HG03439 (cell line): ENCODE measurements around the gene KRTAP10-9.
"Not testable (repeated sequence)": the region's sequence is repeated elsewhere in the genome, so short reads cannot be mapped to it uniquely, and the experiment has no call there.

Experiments
- ATAC-seq: cut with Tn5 transposase; IDR thresholded peaks from one replicate; pipeline ENCODE4 v1.9.1; 2021; ENCODE audit warnings: mild to moderate bottlenecking, moderate library complexity; ENCODE audit not compliant: unreplicated experiment

KRTAP10-9 gene

DNA sequence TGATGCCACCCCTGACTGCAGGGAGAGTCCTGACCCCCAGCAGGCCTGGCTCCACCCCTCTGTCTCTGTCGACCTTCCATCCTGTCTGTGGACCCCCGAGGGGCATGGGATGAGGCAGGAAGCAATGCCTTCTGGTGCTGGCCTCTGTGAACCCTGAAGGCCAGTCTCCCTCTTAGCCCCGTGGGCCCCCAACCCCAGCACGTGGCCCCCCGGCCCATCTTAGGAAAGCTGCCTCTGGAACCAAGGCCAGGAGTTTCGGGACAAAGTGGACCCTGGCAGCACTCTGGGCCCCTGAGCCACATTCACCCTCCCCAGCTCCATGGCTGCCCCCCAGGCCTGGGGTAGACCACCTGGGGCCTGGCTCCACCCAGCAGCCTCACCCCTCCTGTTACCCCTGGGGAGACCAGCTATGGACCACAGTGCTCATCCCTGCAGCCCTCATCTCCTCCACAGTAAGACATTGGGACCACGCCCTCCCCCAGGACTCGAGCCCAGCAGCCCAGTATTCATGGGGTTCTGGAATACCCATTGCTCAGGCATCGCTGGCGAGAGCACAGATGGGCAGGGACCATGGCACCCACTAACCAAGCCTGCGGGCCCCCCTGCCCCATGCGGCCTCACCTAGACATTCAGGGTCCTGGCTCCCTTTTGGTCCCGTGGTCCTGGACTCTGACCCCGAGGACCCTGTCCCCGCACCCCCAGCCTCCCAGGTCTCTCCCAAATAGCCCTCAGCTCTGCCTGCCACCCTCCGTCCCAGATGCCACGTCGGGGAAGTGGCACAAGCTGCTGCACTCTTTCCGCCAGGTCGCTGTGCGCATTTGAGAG lies 11.8 kb downstream of the KRTAP10-9 start:
- ATAC-seq, result not testable (repeated sequence)

GRCh38 chr21:44639331-44639655 lies 12.4 kb downstream of the KRTAP10-9 start:
- ATAC-seq, result no peak

GRCh38 chr21:44640761-44641160 lies 13.9 kb downstream of the KRTAP10-9 start:
- no peak for ATAC-seq

GRCh38 chr21:44643741-44644310 lies 16.9 kb downstream of the KRTAP10-9 start:
- no peak for ATAC-seq

- ATAC-seq, result no peak
Measured at GRCh38 chr21:44644878-44645277, 18.0 kb downstream of the KRTAP10-9 start.

- not testable (repeated sequence) for ATAC-seq
Measured at GRCh38 chr21:44646366-44647221, 19.7 kb downstream of the KRTAP10-9 start, which contains the start of gene KRTAP10-11. KRTAP10-11 (plus strand) TSS chr21:44646414; CDS start chr21:44646459, 45 bp downstream.

GRCh38 chr21:44647222-44647552 lies 20.3 kb downstream of the KRTAP10-9 start:
- no peak for ATAC-seq

DNA sequence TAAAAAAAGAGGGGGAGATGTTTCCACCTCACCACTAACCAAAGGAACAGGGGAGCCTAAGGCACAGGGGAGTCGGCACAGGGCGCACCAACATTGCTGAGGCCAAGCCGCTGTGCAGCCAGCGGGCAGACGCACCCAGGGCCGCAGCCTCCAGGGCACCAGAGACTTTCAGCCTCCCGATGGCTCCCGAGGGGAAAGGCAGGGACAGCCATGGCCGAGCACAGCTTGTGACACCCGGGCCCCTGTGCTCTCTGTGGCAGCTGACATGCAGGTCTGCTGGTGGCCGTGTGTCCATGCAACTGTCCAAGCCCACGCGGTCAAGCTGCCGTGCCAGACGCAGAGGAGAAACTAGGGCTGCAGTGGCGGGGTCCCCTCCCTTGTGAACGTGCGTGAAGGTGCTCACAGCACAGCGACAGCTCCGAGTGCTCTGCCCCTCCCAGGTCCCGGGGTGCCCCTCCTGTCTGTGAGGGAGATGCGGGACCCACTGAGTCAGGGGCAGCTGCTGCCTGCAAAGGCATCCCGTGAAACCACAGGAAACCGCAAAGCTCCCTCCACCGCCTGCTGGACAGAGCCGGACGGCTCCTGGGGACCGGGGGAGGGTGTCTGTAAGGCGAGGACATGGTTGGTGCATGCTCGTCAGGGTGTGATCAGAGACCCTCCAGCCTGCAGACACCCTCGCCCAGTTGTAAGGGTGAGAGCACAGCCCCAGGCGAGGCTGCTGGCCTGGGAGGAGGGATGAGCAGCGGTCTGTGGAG lies 21.8 kb downstream of the KRTAP10-9 start:
- no peak for ATAC-seq

DNA sequence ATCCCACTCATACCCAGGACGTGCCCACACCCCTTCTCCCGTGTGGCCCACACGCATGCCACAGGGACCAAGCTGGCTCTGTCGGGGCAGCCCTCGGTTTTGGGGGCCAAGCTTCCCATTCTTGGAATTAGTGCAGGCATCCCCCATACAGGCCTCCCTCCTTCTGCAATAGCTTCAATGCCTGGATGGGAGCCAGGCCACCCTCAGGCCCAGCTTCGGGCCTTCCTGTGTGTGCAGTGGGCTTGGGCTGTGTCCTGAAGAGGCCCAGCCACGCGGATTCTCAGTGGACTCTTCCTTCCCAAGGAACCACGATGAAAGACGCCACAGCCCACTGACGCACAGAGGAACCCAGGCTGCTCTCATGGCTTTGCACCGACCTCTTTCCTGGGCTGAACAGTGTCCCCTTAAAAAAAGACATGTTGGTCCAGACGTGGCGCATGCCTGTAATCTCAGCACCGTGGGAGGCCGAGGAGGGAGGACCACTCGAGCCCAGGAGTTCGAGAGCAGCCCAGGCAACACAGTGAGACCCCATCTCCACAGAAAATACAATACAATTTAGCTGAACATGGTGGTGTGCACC lies 22.7 kb downstream of the KRTAP10-9 start:
- ATAC-seq, result no peak

- no peak for ATAC-seq
Measured at GRCh38 chr21:44650265-44650972, 23.5 kb downstream of the KRTAP10-9 start.

DNA sequence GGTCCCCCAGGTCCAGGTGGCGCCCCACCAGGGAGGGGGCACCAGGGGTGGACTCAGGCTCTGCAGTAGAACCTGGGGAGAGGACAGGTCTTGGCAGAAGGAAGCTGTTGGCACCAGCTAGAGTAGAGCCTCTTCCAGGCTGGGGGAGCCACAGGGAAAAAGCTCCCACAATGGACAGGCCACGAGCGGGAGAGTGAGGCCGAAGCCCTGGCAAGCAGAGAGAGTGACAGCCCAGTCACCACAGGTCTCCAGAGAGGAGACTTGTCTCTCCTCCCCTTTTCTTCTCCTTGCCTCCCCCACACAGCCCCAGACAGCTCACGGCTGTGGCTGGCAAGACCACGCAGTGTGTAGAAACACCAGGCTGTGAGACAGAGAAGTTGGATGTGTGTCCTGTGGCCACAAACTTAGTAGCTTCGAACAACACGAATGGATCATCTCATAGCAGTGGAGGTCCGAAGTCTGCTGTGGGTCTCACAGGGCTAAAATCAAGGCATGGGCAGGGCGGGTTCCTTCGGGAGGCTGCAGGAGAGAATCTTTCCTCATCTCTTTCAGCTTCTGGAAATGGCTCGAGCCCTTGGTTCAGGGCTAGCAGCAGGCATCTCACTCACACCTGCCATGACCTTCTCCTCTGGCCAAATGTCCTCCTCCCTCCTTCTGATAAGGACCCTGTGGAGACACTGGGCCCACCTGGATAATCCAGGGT lies 24.2 kb downstream of the KRTAP10-9 start:
- ATAC-seq, result no peak

DNA sequence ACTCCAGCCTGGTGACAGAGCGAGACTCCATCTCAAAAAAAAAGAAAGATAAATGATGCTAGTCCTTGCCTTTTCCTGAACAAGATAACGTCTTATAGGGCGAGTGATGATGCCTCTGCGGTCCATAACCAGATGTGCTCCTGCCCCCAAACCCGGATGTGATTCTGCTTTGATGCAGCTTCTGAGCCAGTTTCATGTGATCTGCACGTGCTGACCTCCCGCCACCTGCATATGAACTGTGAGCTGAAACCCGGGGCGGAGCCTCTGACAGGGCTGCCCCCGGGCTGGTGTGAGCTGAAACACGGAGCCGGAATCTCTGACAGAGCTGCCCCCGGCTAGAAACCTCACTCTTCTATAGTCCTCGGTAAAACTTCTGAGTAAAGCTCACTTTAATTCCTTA lies 26.2 kb downstream of the KRTAP10-9 start:
- no peak for ATAC-seq

- no peak for ATAC-seq
Measured at GRCh38 chr21:44653656-44654575, 27.0 kb downstream of the KRTAP10-9 start.

- ATAC-seq, result no peak
Measured at GRCh38 chr21:44654576-44655175, 27.8 kb downstream of the KRTAP10-9 start, which contains the start of gene KRTAP12-4. KRTAP12-4 (minus strand) TSS chr21:44654659; CDS start chr21:44654614, 45 bp downstream.

- no peak for ATAC-seq
Measured at GRCh38 chr21:44656868-44657267, 30.0 kb downstream of the KRTAP10-9 start.

DNA sequence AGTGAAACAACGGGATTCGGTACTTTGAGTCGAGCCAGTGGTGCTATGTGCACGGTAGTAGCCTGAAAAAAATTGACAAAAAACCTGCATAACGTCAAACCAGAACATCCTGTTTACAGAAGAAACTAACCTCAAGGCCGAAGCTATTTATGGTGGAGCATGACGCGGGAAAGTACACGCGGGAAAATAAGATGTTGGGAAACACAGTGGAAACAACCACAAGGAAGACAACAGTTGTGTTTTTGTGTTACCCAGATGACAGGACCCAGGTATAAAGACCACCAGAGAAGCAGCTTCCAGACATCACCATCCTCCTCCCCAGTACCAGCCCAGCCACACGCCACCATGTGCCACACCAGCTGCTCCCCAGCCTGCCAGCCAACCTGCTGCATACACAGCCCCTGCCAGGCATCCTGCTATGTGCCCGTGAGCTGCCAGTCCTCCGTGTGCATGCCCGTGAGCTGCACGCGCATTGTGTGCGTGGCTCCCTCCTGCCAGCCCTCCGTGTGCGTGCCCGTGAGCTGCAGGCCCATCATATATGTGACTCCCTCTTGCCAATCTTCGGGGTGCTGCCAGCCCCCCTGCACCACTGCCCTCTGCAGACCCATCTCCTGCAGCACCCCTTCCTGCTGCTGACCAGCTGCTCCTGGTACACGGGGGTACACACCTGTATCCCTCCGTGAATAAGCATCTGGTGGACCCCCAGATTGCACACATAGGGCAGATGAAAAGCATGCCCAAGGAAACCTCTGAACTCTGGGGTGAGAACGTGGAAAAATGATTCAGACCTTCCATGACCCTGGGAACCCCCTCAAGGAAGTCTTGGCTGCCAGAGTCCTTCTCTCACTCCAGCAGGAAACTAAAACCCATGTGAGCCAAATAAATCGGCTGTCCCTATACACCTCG lies 31.0 kb downstream of the KRTAP10-9 start, which contains the start of gene KRTAP12-3:
TSS of gene KRTAP12-3 (plus strand) at position 298 of the 906 bp plus-strand sequence. CDS start at position 346, 48 bp downstream.
- ATAC-seq, result no peak

GRCh38 chr21:44658541-44658910 lies 31.6 kb downstream of the KRTAP10-9 start:
- no peak for ATAC-seq
